Urothelium cell line (cell line): ENCODE measurements around the gene RPS6KA6.
"Not testable (repeated sequence)": the region's sequence is repeated elsewhere in the genome, so short reads cannot be mapped to it uniquely, and the experiment has no call there.

Source experiments
- DNase-seq: peaks from one replicate; pipeline ENCODE4 v3.0.0; 2011; ENCODE audit warnings: low spot score, mixed read lengths
- FAIRE-seq: peaks from 2 replicates; lab custom pipeline; 2011; peaks lifted over from hg19 to GRCh38; lab: Jason Lieb, UNC

Gene RPS6KA6

DNA sequence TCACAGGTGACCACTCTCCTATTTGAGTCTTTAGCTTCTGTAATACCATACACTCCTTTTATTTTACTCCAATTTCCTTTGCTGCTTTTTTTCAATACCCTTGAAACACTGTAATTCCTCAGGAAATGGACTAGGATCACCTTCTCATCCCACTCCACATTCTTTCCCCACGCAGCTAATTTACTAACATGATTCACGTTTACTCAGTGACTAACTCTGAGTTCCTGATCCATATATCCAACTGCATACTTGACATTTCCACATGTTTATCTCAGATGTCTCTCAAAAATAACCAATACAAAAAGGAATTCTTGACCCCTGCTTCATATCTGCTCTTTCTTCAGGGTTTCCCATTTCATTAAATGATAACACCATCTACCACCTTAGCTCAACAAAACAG lies 19.9 kb downstream of the RPS6KA6 start:
- no peak for FAIRE-seq
- DNase-seq, result no peak

DNA sequence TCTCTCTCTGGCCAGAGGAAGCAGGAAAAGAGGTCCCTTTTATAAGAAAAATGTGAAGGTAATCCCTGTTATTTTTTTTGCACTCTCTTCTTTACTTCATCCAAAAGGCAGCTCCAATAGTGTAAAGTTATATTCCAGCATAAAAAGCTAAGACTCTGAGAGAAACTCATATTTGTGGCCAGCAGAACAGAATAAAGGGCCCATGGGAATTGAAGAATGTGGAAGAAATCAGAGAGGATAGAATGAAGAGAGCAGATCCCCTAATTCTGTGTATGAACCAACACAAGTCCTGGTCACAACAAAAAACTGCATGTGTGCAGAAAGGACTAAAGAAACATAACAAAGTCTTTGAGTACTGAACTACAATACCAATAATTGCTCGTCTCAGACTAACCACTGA lies 22.3 kb downstream of the RPS6KA6 start:
- DNase-seq (no peak), FAIRE-seq (no peak)

DNA sequence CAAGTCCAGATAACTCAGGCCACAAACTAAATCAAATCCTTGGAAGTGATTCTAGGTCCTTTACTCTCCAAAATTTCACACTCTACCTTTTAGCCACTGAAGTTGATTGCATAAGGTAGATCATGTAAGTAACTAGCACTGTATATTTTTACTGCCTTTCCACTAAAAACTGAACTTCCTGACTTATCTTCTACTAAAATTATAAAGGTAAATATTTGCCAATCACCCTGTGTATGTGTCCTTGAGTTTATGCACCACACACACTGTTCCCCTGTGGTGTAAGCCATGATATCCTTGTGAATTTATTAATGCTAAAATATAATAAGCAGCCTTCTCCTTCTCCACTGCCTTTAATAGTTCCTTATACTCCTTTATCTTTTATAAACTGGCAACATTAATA lies 25.6 kb downstream of the RPS6KA6 start:
- FAIRE-seq (no peak), DNase-seq (no peak)

DNA sequence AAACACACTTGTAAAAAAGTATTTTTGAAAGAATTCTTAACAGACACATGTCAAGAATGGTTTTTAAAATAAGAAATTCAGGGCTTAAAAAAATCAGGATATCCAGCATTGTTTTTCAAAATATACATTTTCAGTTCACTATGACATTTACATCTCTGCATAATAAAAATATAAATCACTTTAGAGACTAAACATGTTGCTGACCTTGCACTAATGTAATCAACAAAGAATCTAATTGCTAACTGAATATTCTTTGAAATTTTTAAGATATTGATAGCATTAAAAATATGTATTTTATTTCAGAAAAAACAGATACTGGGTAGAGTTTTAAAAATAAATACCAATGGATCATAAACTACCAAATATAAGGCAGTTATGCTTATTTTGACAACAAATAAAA lies 26.4 kb downstream of the RPS6KA6 start:
- DNase-seq (no peak), FAIRE-seq (no peak)

DNA sequence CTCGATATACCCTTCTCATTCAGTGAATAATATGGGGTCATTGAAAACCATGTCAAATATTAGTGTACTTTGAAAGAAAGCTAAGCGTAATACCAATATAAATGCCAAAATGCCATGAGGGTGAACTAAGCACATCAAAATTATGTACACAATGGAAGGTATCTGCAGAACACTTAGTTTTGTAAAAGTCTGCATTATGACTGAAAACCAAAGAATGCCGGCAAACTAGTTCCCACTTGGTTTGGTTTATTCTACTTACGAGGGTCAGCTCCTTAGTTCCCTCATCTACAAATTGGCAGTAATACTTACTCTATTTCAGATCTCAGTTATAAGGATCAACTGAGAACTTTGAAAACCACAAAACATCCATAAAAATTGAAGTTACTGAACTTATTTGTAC lies 27.3 kb downstream of the RPS6KA6 start:
- FAIRE-seq, result no peak

DNA sequence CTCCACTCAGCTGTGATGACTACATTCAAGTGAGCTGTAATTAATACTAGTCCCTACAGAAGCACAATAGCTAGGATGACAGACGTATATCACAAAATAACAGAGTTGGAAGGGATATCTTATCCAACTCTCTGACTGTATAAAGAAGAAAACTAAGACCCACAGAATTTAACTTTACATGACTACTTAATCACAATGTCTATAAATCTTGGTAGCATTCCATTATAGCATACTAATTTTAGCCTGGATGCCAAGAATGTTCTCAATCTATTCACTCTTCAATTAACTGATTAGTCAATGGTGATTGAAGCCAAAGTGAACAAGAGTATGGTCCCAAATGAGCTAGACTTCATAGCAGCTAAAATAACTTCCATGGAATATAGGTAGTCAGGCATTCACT lies 31.2 kb downstream of the RPS6KA6 start:
- no peak for DNase-seq

More for the DNA sequence above, 27.3 kb downstream of the RPS6KA6 start:
- DNase-seq, result no peak

DNA sequence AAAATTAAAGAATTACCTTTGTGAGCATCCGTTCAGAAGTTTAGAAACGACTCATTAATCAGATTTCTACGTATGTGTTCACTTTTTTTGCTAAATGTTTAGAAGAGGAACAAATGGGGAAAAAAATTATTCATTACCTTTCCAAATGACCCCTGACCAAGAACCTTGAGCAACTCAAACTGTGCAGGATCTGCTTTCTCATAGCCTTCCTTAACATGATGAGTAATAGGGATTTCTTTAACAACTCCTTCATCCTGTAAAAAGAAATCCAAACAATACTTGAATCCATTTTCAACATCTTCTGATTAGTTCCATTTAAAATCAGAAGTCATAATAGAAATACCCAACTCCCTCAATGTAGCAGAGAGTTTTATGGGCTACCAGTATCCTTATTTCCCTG lies 32.1 kb downstream of the RPS6KA6 start:
- no peak for FAIRE-seq
- no peak for DNase-seq

More for the DNA sequence above, 31.2 kb downstream of the RPS6KA6 start:
- no peak for FAIRE-seq

DNA sequence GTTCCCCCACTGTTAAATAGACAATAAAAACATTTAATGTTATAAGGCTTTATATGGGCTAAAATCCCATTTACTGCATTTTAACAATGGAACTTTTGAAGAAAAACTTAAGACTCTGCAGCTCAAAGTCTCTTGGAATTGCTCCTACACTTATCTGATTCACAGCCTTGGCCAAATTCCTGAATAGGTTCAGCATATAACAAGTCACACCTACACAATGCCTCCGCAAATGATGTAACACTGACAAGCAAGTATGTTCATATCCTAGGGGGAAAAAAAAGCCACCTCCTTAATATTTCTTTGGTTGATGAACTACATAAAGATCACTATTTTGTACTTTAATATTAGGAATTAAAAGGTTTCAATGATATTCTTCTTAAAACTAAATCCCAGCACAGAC lies 34.5 kb downstream of the RPS6KA6 start:
- DNase-seq, result no peak
- no peak for FAIRE-seq

DNA sequence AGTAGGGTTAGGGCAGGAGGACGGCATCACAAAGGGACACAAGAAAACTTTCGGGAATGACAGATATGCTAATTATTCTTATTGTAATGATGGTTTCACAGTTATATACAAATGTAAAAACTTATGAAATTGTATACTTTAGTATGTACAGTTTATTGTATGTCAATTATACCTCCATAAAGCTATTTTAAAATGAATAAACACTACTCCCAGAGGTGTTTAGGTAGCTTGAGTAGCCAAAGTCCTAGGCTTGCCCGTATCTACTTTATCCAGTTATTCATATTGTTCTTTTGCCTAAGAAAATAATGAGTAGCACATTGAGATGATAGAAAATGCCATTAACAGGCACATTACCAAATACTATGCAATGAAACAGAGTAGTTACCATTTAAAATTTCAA lies 43.0 kb downstream of the RPS6KA6 start:
- FAIRE-seq (no peak), DNase-seq (no peak)

DNA sequence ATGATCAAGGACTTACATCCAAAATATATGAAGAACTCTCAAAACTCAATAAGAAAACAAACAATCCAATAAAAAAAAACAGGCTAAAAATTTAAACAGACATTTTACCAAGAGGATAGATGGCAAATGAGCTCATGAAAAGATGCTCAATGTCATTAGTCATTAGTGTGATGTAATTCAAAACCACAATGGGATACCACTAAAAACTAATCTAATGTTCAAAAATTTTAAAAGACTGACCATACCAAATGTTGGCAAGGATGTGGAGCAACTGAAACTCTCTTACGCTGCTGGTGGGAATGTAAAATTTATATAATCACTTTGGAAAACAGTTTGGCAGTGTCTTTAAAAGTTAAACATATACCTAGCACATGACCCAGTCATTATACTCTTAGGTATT lies 43.7 kb downstream of the RPS6KA6 start:
- FAIRE-seq, result no peak
- DNase-seq, result no peak

DNA sequence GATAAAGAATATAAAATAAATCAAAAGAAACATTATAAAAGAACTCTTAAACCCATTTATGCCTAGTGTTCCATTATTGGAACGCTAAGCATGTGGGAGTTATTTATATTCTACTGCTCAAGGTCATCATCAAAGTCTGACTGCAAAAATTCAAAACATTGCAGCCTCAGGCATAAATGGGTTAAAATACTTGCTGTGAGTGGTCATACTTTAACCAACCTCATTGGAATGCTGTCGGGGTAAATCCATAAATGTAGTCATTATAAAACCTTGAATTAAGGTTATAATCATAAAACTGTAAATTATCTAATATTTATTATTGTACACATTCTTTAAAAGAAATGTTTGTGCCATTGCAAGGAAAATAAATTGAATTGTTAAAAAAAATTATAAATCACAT lies 55.0 kb downstream of the RPS6KA6 start:
- FAIRE-seq (no peak), DNase-seq (no peak)

DNA sequence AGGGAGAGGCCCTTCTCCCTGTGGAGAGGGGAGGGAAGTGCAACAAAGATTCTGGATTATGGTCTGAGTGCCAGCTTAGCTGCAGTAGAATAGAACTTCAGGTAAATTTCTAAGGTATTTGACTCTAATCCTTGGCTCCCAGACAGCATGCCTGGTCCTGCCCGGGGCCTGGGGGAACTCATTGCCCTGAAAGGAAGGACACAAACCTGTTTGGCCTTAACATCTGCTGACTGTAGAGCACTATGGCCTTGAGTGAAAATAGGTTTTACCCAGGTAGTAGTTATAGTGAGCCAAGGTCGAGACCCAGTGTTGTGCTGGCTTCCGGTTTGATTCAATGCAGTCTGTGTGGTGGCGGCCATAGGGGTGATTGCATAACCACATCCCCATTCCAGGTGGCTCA lies 64.4 kb downstream of the RPS6KA6 start:
- FAIRE-seq (no peak), DNase-seq (no peak)

DNA sequence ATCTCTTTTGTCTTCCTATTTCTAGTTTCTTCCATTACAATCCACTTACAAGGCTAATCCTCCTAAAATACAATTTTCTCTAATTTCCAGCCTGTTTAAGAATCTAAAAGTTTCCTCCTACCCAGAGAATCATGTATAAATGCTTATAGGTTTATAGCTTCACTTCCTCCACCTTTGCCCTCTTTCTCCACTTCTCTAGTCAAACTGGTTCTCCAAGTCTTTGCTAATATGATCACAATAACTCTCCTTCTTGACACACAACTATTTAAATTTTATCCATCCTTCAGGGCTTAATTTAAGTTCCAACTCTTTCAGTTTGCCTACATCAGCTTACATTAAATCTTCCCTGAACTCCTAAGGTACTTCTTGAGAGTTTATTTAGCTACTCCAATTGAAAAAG lies 69.2 kb downstream of the RPS6KA6 start:
- no peak for FAIRE-seq
- no peak for DNase-seq

DNA sequence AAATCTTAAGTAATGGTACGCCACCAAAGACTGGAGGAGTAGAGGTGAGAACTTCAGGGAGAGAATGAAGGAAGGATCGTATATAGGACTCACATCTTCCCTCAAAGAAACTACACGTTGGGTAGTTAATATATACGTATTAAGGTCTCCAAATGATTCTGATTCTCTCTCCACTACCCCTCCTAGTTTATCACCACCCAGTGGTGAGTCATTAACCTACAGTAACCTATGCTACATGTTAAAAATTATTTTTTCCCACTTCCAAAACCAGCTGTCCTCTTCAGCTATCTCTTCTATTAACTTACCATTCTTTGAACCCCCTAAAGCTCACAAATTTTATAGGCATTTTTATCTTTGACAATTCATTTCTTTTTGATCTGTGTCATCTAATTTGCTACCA lies 69.7 kb downstream of the RPS6KA6 start:
- no peak for FAIRE-seq
- DNase-seq, result no peak

DNA sequence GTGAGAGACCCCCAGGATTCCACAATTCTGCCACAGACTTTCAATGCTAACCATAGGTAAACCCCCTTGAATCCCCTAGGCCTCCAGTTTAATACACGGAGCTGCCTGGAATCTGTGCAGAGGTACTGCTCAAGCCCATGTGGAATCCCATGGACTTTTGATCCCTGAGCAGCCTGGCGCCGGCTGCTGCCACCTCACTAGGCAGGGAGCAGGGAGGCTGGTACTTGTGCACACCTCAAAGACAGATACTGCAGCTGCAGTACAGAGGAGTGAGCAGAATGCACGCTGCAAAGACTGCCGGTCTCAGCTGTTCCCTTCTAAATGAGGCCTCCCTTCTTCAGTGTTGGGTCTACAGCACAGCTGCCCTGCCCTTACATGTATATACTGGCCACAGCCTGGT lies 79.4 kb downstream of the RPS6KA6 start:
- DNase-seq (no peak), FAIRE-seq (no peak)

DNA sequence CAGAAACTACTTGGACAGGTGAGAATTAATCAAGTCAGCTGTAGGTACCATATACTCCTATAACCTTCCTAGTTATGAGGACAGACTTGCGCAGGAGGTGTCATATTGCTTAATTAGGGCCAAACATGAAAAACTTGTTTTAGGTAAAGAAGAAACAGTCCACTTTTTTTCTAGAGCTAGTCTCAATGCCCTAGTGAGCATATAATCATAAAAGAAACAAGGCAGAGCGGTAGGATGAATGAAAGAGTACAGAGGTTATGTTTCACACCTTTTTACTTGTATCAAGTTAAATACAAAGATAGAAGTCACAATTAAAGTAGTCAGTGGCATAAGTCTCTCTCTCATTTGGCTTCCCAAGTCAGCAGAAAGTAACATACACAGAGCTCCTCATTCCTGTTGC lies 88.9 kb downstream of the RPS6KA6 start:
- DNase-seq (no peak), FAIRE-seq (no peak)

DNA sequence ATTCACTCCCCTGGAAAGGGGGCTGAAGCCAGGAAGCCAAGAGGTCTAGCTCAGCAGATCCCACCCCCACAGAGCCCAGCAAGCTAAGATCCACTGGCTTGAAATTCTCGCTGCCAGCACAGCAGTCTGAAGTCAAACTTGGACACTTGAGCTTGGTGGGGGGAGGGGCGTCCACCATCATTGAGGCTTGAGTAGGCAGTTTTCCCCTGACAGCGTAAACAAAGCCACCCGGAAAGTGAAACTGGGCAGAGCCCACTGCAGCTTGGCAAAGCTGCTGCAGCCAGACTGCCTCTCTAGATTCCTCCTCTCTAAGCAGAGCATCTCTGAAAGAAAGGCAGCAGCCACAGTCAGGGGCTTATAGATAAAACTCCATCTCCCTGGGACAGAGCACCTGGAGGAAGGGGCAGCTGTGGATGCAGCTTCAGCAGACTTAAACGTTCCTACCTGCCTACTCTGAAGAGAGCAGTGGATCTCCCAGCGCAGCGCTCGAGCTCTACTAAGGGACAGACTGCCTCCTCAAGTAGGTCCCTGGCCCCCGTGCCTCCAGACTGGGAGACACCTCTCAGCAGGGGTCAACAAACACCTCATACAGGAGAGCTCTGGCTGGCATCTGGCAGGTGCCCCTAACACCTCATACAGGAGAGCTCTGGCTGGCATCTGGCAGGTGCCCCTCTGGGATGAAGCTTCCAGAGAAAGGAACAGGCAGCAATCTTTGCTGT lies 108.4 kb downstream of the RPS6KA6 start:
- FAIRE-seq, DNase-seq: not testable (repeated sequence)

DNA sequence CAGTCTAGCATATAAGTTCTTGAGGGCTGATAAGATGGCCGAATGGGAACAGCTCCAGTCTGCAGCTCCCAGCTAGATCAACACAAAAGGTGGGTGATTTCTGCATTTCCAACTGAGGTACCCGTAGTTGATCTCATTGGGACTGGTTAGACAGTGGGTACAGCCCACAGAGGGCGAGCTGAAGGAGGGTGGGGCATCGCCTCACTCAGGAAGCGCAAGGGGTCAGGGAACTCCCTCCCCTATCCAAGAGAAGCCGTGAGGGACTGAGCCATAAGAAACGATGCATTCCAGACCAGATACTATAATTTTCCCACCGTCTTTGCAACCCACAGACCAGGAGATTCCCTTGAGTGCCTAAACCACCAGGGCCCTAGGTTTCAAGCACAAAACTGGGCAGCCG lies 109.0 kb downstream of the RPS6KA6 start:
- DNase-seq (no peak), FAIRE-seq (no peak)

DNA sequence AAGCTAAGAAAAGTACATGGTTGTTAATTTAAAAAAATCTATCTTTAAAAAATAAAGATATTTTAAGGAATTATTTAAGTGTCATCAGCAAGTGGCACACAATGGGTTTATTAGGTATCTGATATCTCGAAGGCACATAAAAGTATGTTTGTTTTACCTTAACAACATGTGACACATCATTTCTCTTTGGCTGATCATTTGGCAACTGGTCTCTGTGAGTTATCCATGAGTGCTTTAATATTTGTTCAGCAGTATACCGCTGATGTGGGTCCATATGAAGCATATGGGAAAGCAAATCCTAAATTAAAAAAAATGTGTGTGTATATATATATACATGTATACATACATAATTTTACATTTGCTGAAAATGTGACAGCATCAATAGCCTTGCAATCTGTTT lies 123.2 kb downstream of the RPS6KA6 start:
- FAIRE-seq, result no peak

DNA sequence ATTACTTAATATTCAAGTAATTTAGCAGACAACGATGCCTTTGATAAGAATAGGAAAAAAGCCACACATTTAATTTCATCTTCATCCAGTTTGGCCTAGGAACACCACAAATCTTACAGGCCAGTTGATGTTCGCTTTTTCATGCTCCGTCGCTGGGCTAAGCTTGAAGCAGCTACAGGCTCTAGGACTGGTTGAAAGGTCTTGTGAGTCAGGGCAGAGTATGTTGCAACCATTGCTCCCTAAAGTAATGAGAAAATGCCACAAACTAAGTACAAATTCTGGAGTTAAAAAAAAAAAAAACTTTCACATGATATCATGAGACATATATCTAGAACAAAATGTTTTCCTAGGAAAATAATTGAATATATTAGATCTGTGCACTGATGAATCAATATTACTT lies 123.8 kb downstream of the RPS6KA6 start:
- DNase-seq, result no peak
- no peak for FAIRE-seq

More for the DNA sequence above, 123.2 kb downstream of the RPS6KA6 start:
- DNase-seq, result no peak

DNA sequence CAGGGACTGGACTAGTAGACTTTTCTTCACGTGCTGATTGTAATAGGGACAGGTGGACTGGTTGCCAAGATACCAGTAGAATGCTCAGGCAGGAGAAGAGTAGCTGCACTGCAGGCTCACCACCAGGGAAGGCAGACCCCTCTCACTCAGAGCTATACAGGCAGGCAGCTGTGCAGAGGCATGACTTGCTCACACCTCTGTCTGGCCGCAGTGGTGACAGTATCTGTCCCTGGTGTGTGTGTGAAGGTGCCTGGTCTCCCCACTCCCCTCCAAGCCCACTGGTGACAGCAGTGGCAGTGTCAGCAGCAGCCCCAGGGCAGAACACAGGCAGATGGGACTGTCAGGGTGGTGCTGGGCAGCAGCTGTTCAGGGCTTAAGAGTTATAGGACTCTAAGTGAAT lies 140.7 kb downstream of the RPS6KA6 start:
- DNase-seq (no peak), FAIRE-seq (no peak)

DNA sequence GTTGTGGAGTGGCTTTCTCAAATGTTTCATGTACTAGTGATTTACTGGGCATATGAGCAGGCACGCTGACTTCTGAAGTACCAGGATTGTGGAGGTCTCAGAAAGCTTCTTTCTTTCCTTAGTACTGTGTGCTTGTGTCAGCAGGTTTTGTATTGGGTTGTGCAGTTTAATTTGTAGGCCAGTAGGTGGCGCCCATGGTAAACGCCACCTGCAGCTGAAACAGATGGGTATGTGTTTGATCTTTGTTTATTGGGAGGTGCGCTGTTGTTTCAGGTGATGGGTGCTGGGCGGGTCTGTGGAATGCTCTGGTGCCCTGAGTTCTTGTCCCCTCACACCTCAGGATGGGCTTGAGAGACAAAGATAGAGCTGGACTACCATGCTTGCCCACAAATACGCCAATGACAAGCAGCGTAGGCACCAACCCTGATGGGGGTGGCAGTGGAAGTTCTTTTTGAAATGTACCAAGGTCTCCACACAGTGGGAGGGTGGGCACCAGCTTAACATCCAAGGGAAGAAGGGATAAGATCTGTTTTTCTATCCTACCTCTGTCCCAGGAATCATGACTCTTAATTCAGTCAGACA lies 141.5 kb downstream of the RPS6KA6 start:
- DNase-seq (peak; percentile 25), FAIRE-seq (no peak)

DNA sequence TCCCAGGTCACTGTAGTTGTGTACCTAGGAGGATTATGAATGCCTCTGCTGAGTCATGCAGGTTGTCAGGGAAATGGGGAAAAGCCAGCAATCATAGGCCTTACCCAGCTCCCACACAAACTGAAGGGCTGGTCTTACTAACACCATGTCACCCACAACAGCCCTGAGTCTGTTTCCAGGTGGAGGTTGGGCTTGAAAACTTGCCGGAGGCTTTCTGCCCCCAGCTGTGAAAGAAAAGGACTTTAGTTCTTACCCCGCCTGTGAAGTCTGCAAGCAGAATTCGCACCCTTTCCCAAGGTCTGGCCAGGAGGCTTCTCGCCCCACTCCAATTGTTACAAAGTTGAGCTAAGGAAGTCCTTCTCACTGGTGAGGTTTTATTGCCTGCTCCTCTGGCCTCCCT lies 143.9 kb downstream of the RPS6KA6 start:
- FAIRE-seq, result no peak
- no peak for DNase-seq
